H1 (cell line): Measurements from ENCODE around the gene CDH9. TPM values are rescaled to one million over a fixed set of nuclear protein-coding genes. Genes with fewer than 3 reads are reported as not detected.

Experiments
- CTCF ChIA-PET: fragments of 300-600 bp; sonication (Branson Sonifier 250); formaldehyde crosslinking; loops from one replicate; lab custom pipeline; 2021; ENCODE audit not compliant: partially characterized antibody; lab: Charles Lee
- POLR2A ChIA-PET: fragments of 300-600 bp; sonication (Branson Sonifier 250); formaldehyde crosslinking; loops from one replicate; lab custom pipeline; 2021; ENCODE audit warnings: inconsistent platforms; ENCODE audit not compliant: partially characterized antibody; lab: Charles Lee
- DNase-seq, 2 experiments: peaks; one replicate each; pipeline versions ENCODE4 v3.0.0 to v3.0.0-alpha.2; 2010 to 2022; ENCODE audit warnings: low spot score in 2 of 2, low read depth in 1 of 2, mixed read lengths in 1 of 2
- FAIRE-seq: peaks from 2 replicates; lab custom pipeline; 2011; peaks lifted over from hg19 to GRCh38; lab: Jason Lieb, UNC
- H2AFZ ChIP-seq: 2 replicates; pipeline ENCODE4 v1.8.1; 2012; ENCODE audit warnings: low read length, inconsistent platforms
- H2AK5ac ChIP-seq: 2 replicates; pipeline ENCODE4 v1.6.1; 2013; ENCODE audit warnings: low read depth, low read length
- H2BK120ac ChIP-seq: replicated peaks from 2 replicates; pipeline ENCODE3; 2013; ENCODE audit warnings: low read depth, low read length, inconsistent platforms
- H2BK12ac ChIP-seq: 2 replicates; pipeline ENCODE4 v1.6.1; 2013; ENCODE audit warnings: low read depth, low read length
- H2BK15ac ChIP-seq: 2 replicates; pipeline ENCODE4 v1.6.1; 2013; ENCODE audit warnings: low read length
- H2BK20ac ChIP-seq: 2 replicates; pipeline ENCODE4 v1.6.1; 2013; ENCODE audit warnings: low read length
- H2BK5ac ChIP-seq: 2 replicates; pipeline ENCODE4 v1.6.1; 2013; ENCODE audit warnings: low read depth, low read length
- H3K14ac ChIP-seq: 2 replicates; pipeline ENCODE4 v1.6.1; 2013; ENCODE audit warnings: inconsistent platforms; ENCODE audit not compliant: insufficient read length
- H3K18ac ChIP-seq: 2 replicates; pipeline ENCODE4 v1.6.1; 2013; ENCODE audit warnings: low read length; ENCODE audit errors: extremely low read depth
- H3K23ac ChIP-seq: 2 replicates; pipeline ENCODE4 v1.6.1; 2013; ENCODE audit warnings: inconsistent platforms; ENCODE audit not compliant: insufficient read length
- H3K23me2 ChIP-seq: 2 replicates; pipeline ENCODE4 v1.6.1; 2013; ENCODE audit warnings: low read depth, low read length
- H3K27ac ChIP-seq: 2 replicates; pipeline ENCODE4 v1.6.1; 2011; ENCODE audit warnings: low read depth, low read length, inconsistent platforms
- H3K27me3 ChIP-seq, 4 experiments: replicated peaks in 1 of 4; 1 replicate in 1 of 4; 2 replicates in 3 of 4; pipeline versions ENCODE4 v1.6.1 to v1.8.1; 2011 to 2013; ENCODE audit warnings: low read length in 3 of 4, mild to moderate bottlenecking in 3 of 4, inconsistent platforms in 2 of 4, mixed read lengths in 2 of 4, moderate library complexity in 1 of 4; ENCODE audit not compliant: control insufficient read depth in 3 of 4, insufficient read depth in 3 of 4; ENCODE audit errors: extremely low read depth in 1 of 4
- H3K36me3 ChIP-seq, 4 experiments: 2 replicates each; pipeline versions ENCODE4 v1.6.1 to v1.8.1; 2011 to 2013; ENCODE audit warnings: mild to moderate bottlenecking in 4 of 4, low read length in 3 of 4, moderate library complexity in 2 of 4, control low read depth in 1 of 4, inconsistent platforms in 1 of 4; ENCODE audit not compliant: insufficient read depth in 4 of 4, control insufficient read depth in 2 of 4
- H3K4ac ChIP-seq: replicated peaks from 2 replicates; pipeline ENCODE3; 2013; ENCODE audit warnings: low read length, low read depth, mixed read lengths, inconsistent platforms; ENCODE audit not compliant: insufficient read length
- H3K4me1 ChIP-seq, 4 experiments: replicated peaks in 1 of 4; 1 replicate in 1 of 4; 2 replicates in 3 of 4; pipeline versions ENCODE4 v1.6.1 to v1.8.1; 2011 to 2013; ENCODE audit warnings: low read length in 3 of 4, inconsistent platforms in 2 of 4, mixed read lengths in 1 of 4; ENCODE audit not compliant: insufficient read depth in 4 of 4, control insufficient read depth in 3 of 4
- H3K4me2 ChIP-seq, 2 experiments: 2 replicates each; pipeline versions ENCODE4 v1.6.1 to v1.8.1; 2011 to 2013; ENCODE audit warnings: low read depth in 2 of 2, low read length in 2 of 2, control low read depth in 1 of 2, inconsistent platforms in 1 of 2, mild to moderate bottlenecking in 1 of 2; ENCODE audit not compliant: insufficient read depth in 1 of 2
- H3K4me3 ChIP-seq, 4 experiments: fragments of 200-600, 300-600 bp in 1 of 4; sonication (generic), shearing (Covaris generic), sonication (Bioruptor Twin) in 1 of 4; 2 replicates each; pipeline versions ENCODE4 v1.5.1 to v1.8.1; 2011 to 2016; ENCODE audit warnings: low read length in 4 of 4, low read depth in 3 of 4, control low read depth in 2 of 4, inconsistent platforms in 2 of 4, mild to moderate bottlenecking in 2 of 4, mixed read lengths in 1 of 4, moderate library complexity in 1 of 4; ENCODE audit not compliant: insufficient read depth in 2 of 4; ENCODE audit errors: extremely low read depth in 1 of 4
- H3K56ac ChIP-seq: replicated peaks from 2 replicates; pipeline ENCODE3; 2013; ENCODE audit warnings: low read depth, mild to moderate bottlenecking, mixed read lengths, low read length, inconsistent platforms; ENCODE audit not compliant: insufficient read length
- H3K79me1 ChIP-seq: 2 replicates; pipeline ENCODE4 v1.6.1; 2013; ENCODE audit warnings: low read depth, low read length, control low read depth
- H3K79me2 ChIP-seq, 2 experiments: 2 replicates each; pipeline versions ENCODE4 v1.6.1 to v1.8.1; 2012 to 2013; ENCODE audit warnings: low read length in 2 of 2, mild to moderate bottlenecking in 2 of 2, inconsistent platforms in 1 of 2; ENCODE audit not compliant: insufficient read depth in 2 of 2, control insufficient read depth in 1 of 2
- H3K9ac ChIP-seq, 4 experiments: replicated peaks in 1 of 4; 1 replicate in 1 of 4; 2 replicates in 3 of 4; pipeline versions ENCODE4 v1.6.1 to v1.8.1; 2011 to 2013; ENCODE audit warnings: low read depth in 3 of 4, low read length in 3 of 4, control low read depth in 2 of 4, mild to moderate bottlenecking in 2 of 4, moderate library complexity in 2 of 4, inconsistent platforms in 1 of 4; ENCODE audit errors: extremely low read depth in 1 of 4
- H3K9me3 ChIP-seq, 2 experiments: 2 replicates each; pipeline versions ENCODE4 v1.6.1 to v1.8.1; 2012 to 2013; ENCODE audit warnings: mild to moderate bottlenecking in 2 of 2, moderate library complexity in 2 of 2, control low read depth in 1 of 2, inconsistent platforms in 1 of 2, low read depth in 1 of 2, low read length in 1 of 2, mixed read lengths in 1 of 2; ENCODE audit not compliant: insufficient read depth in 2 of 2
- H4K20me1 ChIP-seq, 2 experiments: replicated peaks in 1 of 2; 2 replicates each; pipeline versions ENCODE3 to v1.8.1; 2011 to 2013; ENCODE audit warnings: inconsistent platforms in 2 of 2, low read length in 2 of 2, mild to moderate bottlenecking in 1 of 2; ENCODE audit not compliant: insufficient read depth in 2 of 2, control insufficient read depth in 1 of 2
- H4K5ac ChIP-seq: 2 replicates; pipeline ENCODE4 v1.6.1; 2013; ENCODE audit warnings: low read length, low read depth, mixed read lengths, inconsistent platforms; ENCODE audit not compliant: insufficient read length
- H4K8ac ChIP-seq: 2 replicates; pipeline ENCODE4 v1.8.0; 2013; ENCODE audit warnings: mild to moderate bottlenecking, moderate library complexity, low read length, inconsistent platforms; ENCODE audit not compliant: insufficient read depth; ENCODE audit errors: extremely low read depth
- H4K91ac ChIP-seq: replicated peaks from 2 replicates; pipeline ENCODE3; 2013; ENCODE audit warnings: low read length, mixed read lengths, inconsistent platforms; ENCODE audit not compliant: insufficient read length
- NRF1 ChIP-seq: IDR thresholded peaks from 2 replicates; pipeline ENCODE4 v1.6.1; 2011; ENCODE audit warnings: mild to moderate bottlenecking, low read depth, low read length, improper control_type of control experiment
- RAD21 ChIP-seq, 2 experiments: IDR thresholded peaks in 1 of 2; conservative IDR thresholded peaks in 1 of 2; 2 replicates each; pipeline ENCODE4 v1.6.1; 2011; ENCODE audit warnings: low read depth in 2 of 2, low read length in 2 of 2, improper control_type of control experiment in 1 of 2, inconsistent platforms in 1 of 2, mild to moderate bottlenecking in 1 of 2, moderate library complexity in 1 of 2
- WGBS, 2 experiments: shearing (Covaris generic) in 1 of 2; methylation state at CpG; one replicate each; pipeline versions ENCODE4 v1.1.6 to v1.1.7; 2013 to 2015; ENCODE audit warnings: low lambda C conversion rate in 2 of 2, mixed read lengths in 2 of 2, inconsistent platforms in 1 of 2, low coverage in 1 of 2, missing lambda C conversion rate in 1 of 2; ENCODE audit not compliant: insufficient replicate concordance in 2 of 2, insufficient coverage in 1 of 2, insufficient read length in 1 of 2; ENCODE audit errors: extremely low coverage in 1 of 2, missing lambda C conversion rate in 1 of 2; 5-methylcytosine and 5-hydroxymethylcytosine counted together
- polyA plus RNA-seq, 7 experiments: library from polyadenylated mRNA; depleted of rRNA in 3 of 7; stranded (reverse) in 5 of 7; unstranded in 2 of 7; fragments of >200 nt in 5 of 7; fragments of 200-250 nt in 2 of 7; gene quantifications; 1 replicate in 5 of 7; 2 replicates in 1 of 7; 4 replicates in 1 of 7; pipeline versions ENCODE4 v1.2.1 to v1.2.3, GENCODE V29; 2011 to 2013; ENCODE audit warnings: missing spikeins in 2 of 7, mixed read lengths in 2 of 7
- total RNA-seq: library from RNA; stranded (reverse); fragmentation: NEBNext Ultra II Directional; extraction: Animal tissue kit (Norgen Biotek cat#: 25700); gene quantifications from 2 replicates; pipeline ENCODE4 v1.2.1, GENCODE V29; 2021

Gene CDH9
- total and polyA plus RNA-seq, 2 of the 8 experiments (the other 6 are each of a cell fraction or from before 2014, with no cell fraction given), result 0.54 to 1.0 TPM

- Histone ChIP-seq H4K5ac (no peak overlapping the region), H2BK15ac (no peak overlapping the region), H3K4me1 (no peaks in the 10 kb centered on the region), H3K4ac (no peak overlapping the region), H3K4me2 (no peak overlapping the region), H2BK5ac (no peak overlapping the region), H3K56ac (no peak overlapping the region), H4K91ac (no peak overlapping the region), H2BK120ac (no peak overlapping the region), H3K36me3 (no peaks in the 10 kb centered on the region), H2AFZ (no peak overlapping the region), H2BK12ac (no peak overlapping the region), H3K27ac (no peak overlapping the region), H3K27me3 (no peaks in the 10 kb centered on the region), H3K9ac (no peak overlapping the region), H2BK20ac (no peak overlapping the region), H3K14ac (no peak overlapping the region), H4K8ac (no peak overlapping the region), H3K23me2 (no peaks in the 10 kb centered on the region), H3K23ac (no peak overlapping the region), H3K9me3 (no peaks in the 10 kb centered on the region), H3K79me2 (no peaks in the 10 kb centered on the region), H4K20me1 (no peaks in the 10 kb centered on the region), H3K18ac (no peak overlapping the region), H2AK5ac (no peak overlapping the region), H3K4me3 (no peak overlapping the region), H3K79me1 (no peaks in the 10 kb centered on the region)
- ChIA-PET CTCF (interaction anchor here (0.6 kb wide), 2 partner anchors 178 to 971 kb away, joined by 3 to 4 read pairs; no protein-coding TSS in a partner anchor), POLR2A (no interaction called here)
- DNase-seq (no peak), FAIRE-seq (no peak)
- WGBS, 2 experiments, result 73% methylated on average over 1 of the region's 1 CpG; no CpG with 5 or more reads in 1 of the 2 experiments
- TF ChIP-seq RAD21 (IDR thresholded peaks at IDR 0.05 in 1 of 2, conservative IDR thresholded peaks at IDR 0.05 in 1 of 2; ENCODE audit: low read depth in 2 of 2, low read length in 2 of 2), result peak; percentile 54 to 61
- no peak for TF ChIP-seq NRF1
These were observed 17.4 kb downstream of the CDH9 start for GRCh38 chr5:27020973-27021372.
